ENCODE measurements around the gene TGFA. TPM values are rescaled to one million over a fixed set of nuclear protein-coding genes. Genes with fewer than 3 reads are reported as not detected.

The TGFA gene
- total RNA-seq (2022; extraction: Qiagen RNA extraction; ENCODE audit: low read depth) = 6.2 to 8.2 TPM (median 7.0 TPM) in 5 replicates

DNA sequence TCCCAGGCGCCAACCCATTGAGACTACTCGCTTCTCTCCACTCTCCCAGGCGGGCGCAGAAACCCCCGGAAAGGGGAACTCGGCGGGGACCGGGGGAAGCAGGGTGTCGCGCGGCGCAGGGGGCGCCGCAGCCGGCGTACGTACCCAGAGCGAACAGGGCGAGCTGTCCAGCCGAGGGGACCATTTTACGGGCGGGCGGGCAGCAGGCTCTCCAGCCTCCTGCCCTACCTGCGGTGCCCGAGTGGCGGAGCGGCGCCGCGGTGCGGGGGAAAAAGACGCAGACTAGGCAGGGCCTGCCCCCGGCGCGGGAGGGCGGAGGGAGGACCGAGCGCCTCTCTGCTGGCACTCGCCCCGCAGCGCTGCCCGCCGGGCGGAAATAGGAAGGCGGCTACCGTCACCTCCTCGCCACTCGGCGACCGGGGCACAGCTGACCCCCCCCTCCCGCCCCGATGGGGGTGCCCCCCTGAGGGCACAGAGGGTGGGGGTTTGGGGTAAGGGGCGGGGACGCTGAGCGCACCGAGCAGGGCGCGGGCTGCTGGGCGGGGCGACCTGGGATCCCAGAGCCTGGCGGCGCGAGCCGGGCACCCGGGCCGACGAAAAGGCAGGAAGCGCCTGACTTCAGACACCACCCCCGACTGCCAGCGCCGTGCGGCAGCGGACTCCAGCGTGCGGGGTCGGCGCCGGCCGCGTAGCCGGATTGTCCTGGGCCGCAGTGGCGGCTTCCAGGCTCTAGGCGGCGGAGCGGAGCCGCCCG is at the start of gene TGFA:
Gene TGFA, minus strand, starts transcription at position 243 of the 754 bp plus-strand sequence. Its CDS starts 59 bp downstream, at position 184.

Other genes with a start within 250 kb of the TGFA start
- gene ADD2, start 214.4 kb upstream of the TGFA start, total RNA-seq (2022; extraction: Qiagen RNA extraction; ENCODE audit: low read depth) = 17.7 to 27.3 TPM (median 22.9 TPM) in 5 replicates
- gene FIGLA, start 236.8 kb upstream of the TGFA start, total RNA-seq (2022; extraction: Qiagen RNA extraction; ENCODE audit: low read depth) = not detected in 5 replicates

All from A549 treated with CpdA at 1 μM for 4 hours (cell line).